Measurements from ENCODE around the gene MCU. TPM values are rescaled to one million over a fixed set of nuclear protein-coding genes. Genes with fewer than 3 reads are reported as not detected.

MCU gene
- total RNA-seq, 4 donors from 2014 or later, result 13.2 to 29.8 (median 16.3) TPM

GRCh38 chr10:72812753-72813430 lies 120.9 kb downstream of the MCU start:
- no peak for ATAC-seq (ENCODE audit: low FRiP score)

DNA sequence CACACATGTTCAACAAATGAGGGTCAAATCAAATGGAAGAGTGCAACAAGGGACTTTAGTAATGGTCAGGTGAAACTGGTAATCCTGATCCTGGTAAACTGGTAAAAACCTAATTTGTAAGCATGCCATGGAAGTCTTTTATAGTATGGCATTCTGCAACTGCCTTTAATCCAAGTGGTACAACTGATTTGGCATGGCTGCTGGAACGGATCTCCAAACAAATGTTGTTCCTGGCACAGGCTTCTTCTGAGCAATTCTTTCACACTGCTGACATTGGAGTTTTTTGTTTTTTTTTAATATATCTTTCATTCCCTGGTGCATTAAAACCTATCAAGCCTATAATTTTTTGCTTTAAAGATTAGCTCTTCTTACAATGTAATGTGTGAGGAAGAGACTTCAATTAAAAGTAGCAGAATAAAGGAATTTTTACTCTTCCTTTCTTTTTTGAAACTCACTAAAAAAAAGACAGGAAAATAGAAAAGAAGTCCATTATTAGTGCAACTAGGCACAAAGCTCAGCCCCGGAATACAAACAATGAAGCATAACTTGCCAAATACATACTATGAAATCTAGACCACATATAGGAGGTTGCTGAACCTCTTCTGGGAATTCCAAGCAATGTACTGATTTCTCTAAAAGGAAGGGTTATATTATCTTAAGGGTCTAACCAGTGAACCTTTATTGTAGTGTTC lies 122.3 kb downstream of the MCU start:
- ATAC-seq (ENCODE audit: low FRiP score), result no peak
- no peak for TF ChIP-seq CTCF (IDR thresholded peaks at IDR 0.05)

More at GRCh38 chr10:72812753-72813430, 120.9 kb downstream of the MCU start:
- TF ChIP-seq CTCF (IDR thresholded peaks at IDR 0.05), result no peak
- no peak for DNase-seq (ENCODE audit: low spot score)

GRCh38 chr10:72816565-72816964 lies 124.6 kb downstream of the MCU start:
- ATAC-seq (ENCODE audit: low FRiP score), result no peak
- TF ChIP-seq CTCF (IDR thresholded peaks at IDR 0.05), result no peak
- DNase-seq (ENCODE audit: low spot score), result no peak

More for the DNA sequence above, 122.3 kb downstream of the MCU start:
- DNase-seq (ENCODE audit: low spot score), result no peak

DNA sequence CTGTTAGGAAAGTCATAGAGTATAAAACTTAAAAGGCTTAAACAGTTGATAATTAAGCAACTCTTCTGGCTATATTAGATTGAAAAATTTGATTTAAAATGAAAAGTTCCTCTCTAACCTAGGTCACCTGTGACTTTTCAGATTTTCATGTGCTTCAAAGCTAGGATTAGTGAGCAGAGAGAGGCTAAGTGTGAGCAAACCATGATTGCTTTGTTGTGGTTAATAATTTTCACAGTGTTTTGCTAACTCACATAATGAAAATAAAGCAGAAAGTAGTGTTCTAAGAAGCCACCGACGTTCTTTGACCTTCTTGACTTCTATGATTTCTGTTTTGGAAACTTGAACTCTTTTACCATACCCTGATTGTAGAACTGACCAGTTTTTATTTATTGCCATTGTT lies 126.1 kb downstream of the MCU start:
- DNase-seq (ENCODE audit: low spot score), result no peak
- no peak for TF ChIP-seq CTCF (IDR thresholded peaks at IDR 0.05)
- ATAC-seq (ENCODE audit: low FRiP score), result no peak

DNA sequence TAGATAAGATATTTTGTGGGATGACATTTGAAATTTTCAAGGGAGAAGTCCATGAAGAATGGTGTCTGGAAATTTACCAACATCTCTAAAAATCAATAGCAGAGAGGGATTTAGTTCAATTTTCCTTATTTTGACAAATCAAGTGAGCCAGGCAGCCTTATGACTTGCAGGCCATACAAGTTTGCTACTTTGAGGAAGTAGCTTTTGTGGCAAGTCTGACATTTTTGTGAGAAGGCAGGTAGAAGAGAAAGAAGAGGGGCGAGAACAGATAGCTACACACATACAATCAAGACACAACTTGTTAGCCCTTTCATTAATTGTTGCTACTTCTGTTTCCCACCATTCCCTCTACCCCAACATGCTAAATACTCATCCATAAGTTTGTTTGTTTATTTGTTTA lies 127.1 kb downstream of the MCU start:
- no peak for TF ChIP-seq CTCF (IDR thresholded peaks at IDR 0.05)
- ATAC-seq (ENCODE audit: low FRiP score) (no peak), DNase-seq (ENCODE audit: low spot score) (no peak)

DNA sequence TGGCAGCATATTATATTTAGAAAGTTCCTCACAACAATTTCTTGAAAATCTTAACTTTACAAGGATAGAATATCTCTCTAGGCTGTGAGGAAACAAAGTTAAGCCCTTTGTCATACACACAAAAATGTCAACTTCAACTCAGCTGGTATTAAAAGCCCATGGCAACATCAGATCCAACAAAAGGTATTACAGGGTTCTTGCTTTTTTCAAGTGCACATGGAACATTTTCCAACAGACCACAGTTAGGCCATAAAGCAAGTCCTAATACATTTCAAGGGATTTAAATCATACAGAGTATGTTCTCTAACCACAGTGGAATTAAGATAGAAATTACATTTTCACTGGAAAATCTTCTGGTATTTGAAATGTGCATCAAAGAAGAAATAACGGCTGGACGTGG lies 129.7 kb downstream of the MCU start:
- DNase-seq (ENCODE audit: low spot score), result no peak
- no peak for ATAC-seq (ENCODE audit: low FRiP score)
- TF ChIP-seq CTCF (IDR thresholded peaks at IDR 0.05), result no peak
